ENCODE results near the gene SMC1A.

The SMC1A gene

DNA sequence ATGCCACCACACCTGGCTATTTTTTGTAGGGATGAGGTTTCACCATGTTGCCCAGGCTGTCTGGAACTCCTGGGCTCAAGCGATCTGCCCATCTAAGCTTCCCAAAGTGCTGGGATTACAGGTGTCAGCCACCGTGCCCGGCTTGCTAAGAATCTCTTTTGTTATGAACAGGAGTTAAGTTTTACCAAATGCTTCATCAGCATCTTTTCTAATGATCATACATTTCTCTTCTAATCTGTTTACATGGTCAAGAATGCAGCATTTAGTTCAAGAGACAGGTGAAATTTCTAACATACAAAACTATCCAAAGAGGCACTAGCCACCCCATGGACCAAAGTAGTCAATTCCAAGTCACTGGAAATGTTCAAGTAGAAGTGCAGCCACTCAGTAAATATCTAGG is 88.6 kb downstream of the SMC1A start:
- no peak for DNase-seq

DNA sequence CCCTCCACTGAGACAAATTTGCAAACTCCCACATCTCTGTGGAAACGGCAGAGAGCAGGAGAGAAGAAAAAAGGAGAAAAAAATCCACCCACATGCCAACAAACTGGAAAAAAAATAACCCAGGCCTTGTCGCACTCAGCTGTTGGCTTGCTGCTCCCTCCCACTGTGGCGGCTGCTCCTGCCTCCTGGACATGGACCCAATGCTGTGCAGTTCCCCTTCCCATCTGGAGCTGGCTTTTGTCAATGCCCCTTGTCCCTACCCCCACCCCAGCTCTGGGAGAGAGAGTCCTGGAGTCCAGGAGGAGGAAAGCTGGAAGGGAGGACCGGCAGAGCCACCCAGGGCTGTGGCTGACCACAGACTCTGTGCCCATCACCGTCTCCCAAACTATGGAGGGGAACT is 90.2 kb downstream of the SMC1A start:
- no peak for DNase-seq

DNA sequence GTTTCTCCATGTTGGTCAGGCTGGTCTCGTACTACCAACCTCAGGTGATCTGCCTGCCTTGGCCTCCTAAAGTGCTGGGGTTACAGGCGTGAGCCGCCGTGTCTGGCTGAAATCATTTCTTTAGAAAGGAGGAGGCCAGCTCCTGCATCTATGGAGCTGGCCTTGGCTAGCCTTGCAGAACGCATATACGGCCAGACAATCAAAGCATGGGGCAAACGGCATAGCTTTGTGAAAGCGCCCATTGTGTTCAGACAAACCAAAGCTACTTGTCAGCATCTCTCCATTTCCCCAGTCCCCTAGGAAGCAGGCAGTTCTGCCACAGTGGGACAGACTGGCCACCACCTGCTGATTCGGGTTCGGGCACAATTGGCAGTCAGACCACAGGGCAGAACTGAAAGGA is 92.1 kb downstream of the SMC1A start:
- DNase-seq: no peak

DNA sequence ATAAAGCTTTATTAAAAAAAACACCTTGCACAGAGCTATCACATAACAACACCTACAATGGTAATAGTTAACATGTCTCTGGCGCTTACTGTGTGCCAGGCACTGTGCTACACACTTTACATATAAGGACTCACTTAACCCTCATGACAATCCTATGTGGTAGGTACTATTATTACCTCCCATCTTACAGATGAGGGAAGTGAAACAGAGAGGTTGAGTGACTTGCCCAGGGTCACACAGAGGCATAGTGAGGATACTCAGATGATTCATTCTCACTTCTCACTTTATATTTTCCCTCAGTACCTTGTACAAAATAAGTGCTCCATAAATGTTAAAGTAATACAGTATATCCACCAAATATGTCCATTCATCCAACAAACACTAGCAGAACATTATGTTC is 97.7 kb downstream of the SMC1A start:
- DNase-seq: no peak

All from activated CD8-positive, alpha-beta memory T cell treated with anti-CD3 and anti-CD28 coated beads, Interleukin-2, amount 50 U/mL, for 48 hours (primary cell).